Endothelial cell of umbilical vein (primary cell): ENCODE data around the gene KRTAP6-2. TPM values are rescaled to one million over a fixed set of nuclear protein-coding genes. Genes with fewer than 3 reads are reported as not detected.

ENCODE experiments used
- BruUV-seq: library from RNA; stranded (reverse); fragments of 400-500 nt; replicated peaks from 2 replicates; lab custom pipeline; 2021; lab: Mats Ljungman, UMichigan
- CTCF ChIA-PET: fragments of 300-600, 350-600 bp; sonication (Branson Sonifier 250); formaldehyde crosslinking; loops from one replicate; lab custom pipeline; 2021; ENCODE audit warnings: antibody characterized with exemption, inconsistent platforms; lab: Charles Lee
- POLR2A ChIA-PET: fragments of 300-600, 350-600 bp; sonication (Branson Sonifier 250); formaldehyde crosslinking; loops from one replicate; lab custom pipeline; 2021; ENCODE audit warnings: antibody characterized with exemption, inconsistent platforms; lab: Charles Lee
- DNase-seq: peaks from one replicate; pipeline ENCODE4 v3.0.0-alpha.2; 2011; ENCODE audit warnings: low read depth, low spot score
- FAIRE-seq: peaks from 2 replicates; lab custom pipeline; 2011; peaks lifted over from hg19 to GRCh38; lab: Jason Lieb, UNC
- H2AFZ ChIP-seq: 2 replicates; pipeline ENCODE4 v1.6.0; 2012; ENCODE audit warnings: low read depth, low read length, control low read depth, inconsistent platforms
- H3K27ac ChIP-seq: 2 replicates; pipeline ENCODE4 v1.5.1; 2011; ENCODE audit warnings: low read depth, mild to moderate bottlenecking, control low read depth, low read length, moderate library complexity; ENCODE audit not compliant: insufficient read depth
- H3K27me3 ChIP-seq, 2 experiments: 2 replicates each; pipeline versions ENCODE4 v1.6.0 to v1.6.1; 2011; ENCODE audit warnings: low read length in 2 of 2, mixed read lengths in 1 of 2; ENCODE audit not compliant: control insufficient read depth in 2 of 2, insufficient read depth in 2 of 2
- H3K36me3 ChIP-seq, 2 experiments: 2 replicates in 1 of 2; 3 replicates in 1 of 2; pipeline ENCODE4 v1.5.1; 2011; ENCODE audit warnings: low read length in 2 of 2, mild to moderate bottlenecking in 1 of 2, moderate library complexity in 1 of 2; ENCODE audit not compliant: control insufficient read depth in 2 of 2, insufficient read depth in 2 of 2; ENCODE audit errors: extremely low read depth in 1 of 2
- H3K4me1 ChIP-seq: 3 replicates; pipeline ENCODE4 v1.5.1; 2011; ENCODE audit warnings: mild to moderate bottlenecking, low read length; ENCODE audit not compliant: control insufficient read depth, insufficient read depth; ENCODE audit errors: extremely low read depth
- H3K4me2 ChIP-seq: 2 replicates; pipeline ENCODE4 v1.6.1; 2011; ENCODE audit warnings: low read length, control low read depth, mixed read lengths; ENCODE audit not compliant: insufficient read depth
- H3K4me3 ChIP-seq, 3 experiments: fragments of 200-600 bp in 1 of 3; sonication (generic), shearing (Covaris generic) in 1 of 3; replicated peaks in 1 of 3; 2 replicates each; pipeline ENCODE4 v1.5.1; 2011 to 2016; ENCODE audit warnings: control low read depth in 3 of 3, low read length in 3 of 3, mild to moderate bottlenecking in 2 of 3, inconsistent platforms in 1 of 3, low read depth in 1 of 3, moderate library complexity in 1 of 3; ENCODE audit not compliant: insufficient read depth in 1 of 3
- H3K79me2 ChIP-seq: 2 replicates; pipeline ENCODE4 v1.6.0; 2012; ENCODE audit warnings: low read length, inconsistent platforms; ENCODE audit not compliant: control insufficient read depth, insufficient read depth
- H3K9ac ChIP-seq: replicated peaks from 2 replicates; pipeline ENCODE3; 2011; ENCODE audit warnings: low read length, control low read depth; ENCODE audit not compliant: insufficient read depth; ENCODE audit errors: extremely low read depth
- H3K9me1 ChIP-seq: replicated peaks from 3 replicates; pipeline ENCODE4 v1.6.0; 2011; ENCODE audit warnings: mild to moderate bottlenecking, low read length; ENCODE audit not compliant: control insufficient read depth, insufficient read depth; ENCODE audit errors: extremely low read depth
- H3K9me3 ChIP-seq: replicated peaks from 2 replicates; pipeline ENCODE4 v1.5.1; 2012; ENCODE audit warnings: low read length, inconsistent platforms; ENCODE audit not compliant: control insufficient read depth, insufficient read depth
- H4K20me1 ChIP-seq: replicated peaks from 2 replicates; pipeline ENCODE3; 2011; ENCODE audit warnings: mild to moderate bottlenecking, low read length; ENCODE audit not compliant: control insufficient read depth, insufficient read depth; ENCODE audit errors: extremely low read depth
- CTCF ChIP-seq, 2 donors: IDR thresholded peaks; 1 replicate in 1 of 2; 2 replicates in 1 of 2; pipeline ENCODE4 v1.5.1; 2011; ENCODE audit warnings: low read length in 2 of 2, mild to moderate bottlenecking in 2 of 2, moderate library complexity in 2 of 2, control low read depth in 1 of 2, inconsistent platforms in 1 of 2, low read depth in 1 of 2; ENCODE audit not compliant: insufficient read depth in 1 of 2; ENCODE audit errors: extremely low read depth in 1 of 2
- EZH2 ChIP-seq: IDR thresholded peaks from 2 replicates; pipeline ENCODE4 v1.6.1; 2012; ENCODE audit warnings: borderline replicate concordance, low read depth, mild to moderate bottlenecking, moderate library complexity, low read length, inconsistent platforms; ENCODE audit not compliant: severe bottlenecking
- FOS ChIP-seq: IDR thresholded peaks from 2 replicates; pipeline ENCODE4 v1.6.1; 2011; ENCODE audit warnings: mild to moderate bottlenecking, low read length, moderate library complexity, borderline replicate concordance; ENCODE audit not compliant: insufficient read depth
- GATA2 ChIP-seq: IDR thresholded peaks from 2 replicates; pipeline ENCODE4 v1.7.0; 2011; ENCODE audit warnings: low read depth, mild to moderate bottlenecking, moderate library complexity, mixed read lengths, low read length; ENCODE audit not compliant: insufficient read length, insufficient read depth
- JUN ChIP-seq: IDR thresholded peaks from 2 replicates; pipeline ENCODE4 v1.6.1; 2011; ENCODE audit warnings: borderline replicate concordance, low read depth; ENCODE audit not compliant: insufficient read length, insufficient read depth
- MYC ChIP-seq: IDR thresholded peaks from one replicate; pipeline ENCODE4 v1.6.1; 2011; ENCODE audit warnings: mild to moderate bottlenecking, low read depth, low read length
- POLR2A ChIP-seq: IDR thresholded peaks from 2 replicates; pipeline ENCODE4 v1.6.1; 2012; ENCODE audit warnings: low read depth, mild to moderate bottlenecking, control low read depth, low read length
- POLR2AphosphoS5 ChIP-seq: IDR thresholded peaks from 2 replicates; pipeline ENCODE4 v1.6.1; 2012; ENCODE audit warnings: low read depth, mild to moderate bottlenecking, control low read depth, low read length, moderate library complexity; ENCODE audit not compliant: insufficient read depth
- dilution Hi-C: fragments of 300-500 bp; cut with MboI; formaldehyde crosslinking; loops from one replicate; pipeline ENCODE4 v1.15.0; 2019; ENCODE audit warnings: low sequenced_read_pairs; ENCODE audit not compliant: extremely low pct_ligation_motif_present
- intact Hi-C: fragments of 100-400 bp; cut with micrococcal nuclease; formaldehyde crosslinking; loops from one replicate; pipeline ENCODE4 v1.10.0; 2022
- polyA plus RNA-seq, 4 experiments: library from polyadenylated mRNA; depleted of rRNA in 3 of 4; stranded (reverse) in 3 of 4; unstranded in 1 of 4; fragments of >200 nt; gene quantifications; 2 replicates each; pipeline versions ENCODE4 v1.2.1 to v1.2.3, GENCODE V29; 2011 to 2012; ENCODE audit warnings: missing spikeins in 1 of 4
- total RNA-seq: library from RNA; stranded (reverse); gene quantifications from 2 replicates; pipeline ENCODE4 v1.2.3, GENCODE V29; 2021
- TF ChIP-seq, protein P1 (sequence below): IDR thresholded peaks from 2 replicates; pipeline ENCODE4 v1.6.1; 2011; ENCODE audit not compliant: insufficient read depth, insufficient read length

The KRTAP6-2 gene
- total and polyA plus RNA-seq, 2 donors (not counting 3 experiments of a cell fraction or from before 2014, with no cell fraction given), result not detected

- intact Hi-C loops, result no loop called here
- Histone ChIP-seq H3K9me3 (peaks cover 2% of the 10 kb centered on the region), H3K9me1 (no peaks in the 10 kb centered on the region), H3K27me3 (no peaks in the 10 kb centered on the region), H2AFZ (no peak overlapping the region), H4K20me1 (no peaks in the 10 kb centered on the region), H3K79me2 (no peaks in the 10 kb centered on the region), H3K4me2 (no peak overlapping the region), H3K36me3 (no peaks in the 10 kb centered on the region), H3K4me1 (no peaks in the 10 kb centered on the region), H3K4me3 (no peak overlapping the region), H3K9ac (no peak overlapping the region), H3K27ac (no peak overlapping the region)
- dilution Hi-C loops, result no loop called here
- BruUV-seq, result no TSS peak
- DNase-seq, result no peak
- POLR2A ChIA-PET, result no interaction called here
- CTCF ChIA-PET, result no interaction called here
- TF ChIP-seq, protein P1, sequence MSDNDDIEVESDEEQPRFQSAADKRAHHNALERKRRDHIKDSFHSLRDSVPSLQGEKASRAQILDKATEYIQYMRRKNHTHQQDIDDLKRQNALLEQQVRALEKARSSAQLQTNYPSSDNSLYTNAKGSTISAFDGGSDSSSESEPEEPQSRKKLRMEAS, result no peak
- TF ChIP-seq GATA2, result no peak
- no peak for FAIRE-seq
Observed at GRCh38 chr21:30577766-30578165, 20.9 kb downstream of the KRTAP6-2 start.

DNA sequence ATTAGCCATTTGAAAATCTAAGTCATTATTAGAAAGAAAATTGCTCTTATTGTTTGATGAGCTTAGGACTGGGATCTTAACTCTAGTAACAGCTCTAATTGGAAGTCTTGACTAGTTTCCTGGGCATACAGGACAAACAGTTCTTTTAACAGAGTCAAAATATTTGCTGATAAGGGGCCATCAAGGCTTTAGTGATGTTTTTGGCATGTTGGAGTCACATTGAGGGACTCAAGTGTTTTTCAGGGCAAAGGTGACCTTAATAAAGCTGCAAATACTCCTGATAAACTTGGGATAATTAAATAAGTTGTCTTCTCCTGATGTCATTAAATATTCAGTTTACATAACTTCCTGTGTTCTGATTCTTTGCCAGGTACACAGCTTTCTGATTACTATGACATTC, 31.1 kb downstream of the KRTAP6-2 start:
- no TSS peak for BruUV-seq
- dilution Hi-C loops, result no loop called here

More for the DNA sequence above, 31.1 kb downstream of the KRTAP6-2 start:
- H3K4me1 ChIP-seq, result no peaks in the 10 kb centered on the region
- H3K9me3 ChIP-seq, result peaks cover 6% of the 10 kb centered on the region
- intact Hi-C loops, result no loop called here
- ChIA-PET POLR2A (no interaction called here), CTCF (no interaction called here)
- H3K9me1 ChIP-seq, result no peaks in the 10 kb centered on the region
- H3K36me3 ChIP-seq, result no peaks in the 10 kb centered on the region
- no peaks in the 10 kb centered on the region for H4K20me1 ChIP-seq
- H3K79me2 ChIP-seq, result no peaks in the 10 kb centered on the region
- no peak overlapping the region for H3K9ac ChIP-seq
- H3K27ac ChIP-seq, result no peak overlapping the region
- DNase-seq (no peak), FAIRE-seq (no peak)
- H3K27me3 ChIP-seq, result no peaks in the 10 kb centered on the region
- TF ChIP-seq FOS, result no peak
- no peak for TF ChIP-seq GATA2
- no peak for TF ChIP-seq EZH2
- no peak for TF ChIP-seq POLR2AphosphoS5
- TF ChIP-seq, protein P1, result no peak
- no peak for TF ChIP-seq JUN
- no peak for TF ChIP-seq POLR2A
- TF ChIP-seq MYC, result no peak
- TF ChIP-seq CTCF (IDR thresholded peaks at IDR 0.05; ENCODE audit: extremely low read depth in 1 of 2, insufficient read depth in 1 of 2, low read depth in 1 of 2, low read length in 2 of 2), result no peak
- no peak overlapping the region for H3K4me3 ChIP-seq
- H2AFZ ChIP-seq, result no peak overlapping the region
- no peak overlapping the region for H3K4me2 ChIP-seq
